Neural progenitor cell (in vitro differentiated cells): ENCODE data around the gene LAG3. TPM values are rescaled to one million over a fixed set of nuclear protein-coding genes. Genes with fewer than 3 reads are reported as not detected.

Source experiments
- DNase-seq: peaks from one replicate; pipeline ENCODE4 v3.0.0-alpha.2; 2016; ENCODE audit warnings: low spot score
- H2AFZ ChIP-seq: fragments of 200-600 bp; sonication (generic); replicated peaks from 2 replicates; pipeline ENCODE4 v1.6.1; 2016; ENCODE audit warnings: antibody characterized with exemption
- H3F3A ChIP-seq: fragments of 200-600 bp; sonication (generic); 2 replicates; pipeline ENCODE4 v1.6.1; 2016; ENCODE audit warnings: antibody characterized with exemption, low read depth
- H3K27ac ChIP-seq: fragments of 200-600 bp; sonication (generic); 2 replicates; pipeline ENCODE4 v1.5.1; 2016; ENCODE audit warnings: mild to moderate bottlenecking
- H3K27me3 ChIP-seq: fragments of 200-600 bp; sonication (generic); 2 replicates; pipeline ENCODE4 v1.6.1; 2016; ENCODE audit warnings: mild to moderate bottlenecking, moderate library complexity
- H3K36me3 ChIP-seq: fragments of 200-600 bp; sonication (generic); 2 replicates; pipeline ENCODE4 v1.5.1; 2016
- H3K4me1 ChIP-seq: fragments of 200-600 bp; sonication (generic); 2 replicates; pipeline ENCODE4 v1.6.1; 2016; ENCODE audit warnings: mixed run types
- H3K4me2 ChIP-seq: fragments of 200-600 bp; sonication (generic); 2 replicates; pipeline ENCODE4 v1.6.1; 2016
- H3K4me3 ChIP-seq: fragments of 200-600 bp; sonication (generic); 2 replicates; pipeline ENCODE4 v1.5.1; 2016
- H3K79me2 ChIP-seq: fragments of 200-600 bp; sonication (generic); 2 replicates; pipeline ENCODE4 v1.6.1; 2016; ENCODE audit warnings: low read depth
- H3K9ac ChIP-seq: fragments of 200-600 bp; sonication (generic); 2 replicates; pipeline ENCODE4 v1.6.1; 2016
- H3K9me3 ChIP-seq: fragments of 200-600 bp; sonication (generic); 2 replicates; pipeline ENCODE4 v1.5.1; 2016; ENCODE audit warnings: low read depth
- H4K20me1 ChIP-seq: fragments of 200-600 bp; sonication (generic); 2 replicates; pipeline ENCODE4 v1.6.1; 2016; ENCODE audit warnings: low read depth
- H3K27ac Mint-ChIP-seq: 3 replicates; pipeline ENCODE4 v1.8.0; 2021; ENCODE audit warnings: mixed read lengths
- H3K27me3 Mint-ChIP-seq: 2 replicates; pipeline ENCODE4 v1.8.0; 2022; ENCODE audit warnings: low read depth, mild to moderate bottlenecking, inconsistent platforms, moderate library complexity, mixed read lengths; ENCODE audit not compliant: insufficient read depth
- H3K36me3 Mint-ChIP-seq: 3 replicates; pipeline ENCODE4 v1.8.0; 2021; ENCODE audit warnings: mixed read lengths
- H3K4me1 Mint-ChIP-seq: 3 replicates; pipeline ENCODE4 v1.8.0; 2021; ENCODE audit warnings: mixed read lengths
- H3K4me3 Mint-ChIP-seq: 3 replicates; pipeline ENCODE4 v1.8.0; 2021; ENCODE audit warnings: mild to moderate bottlenecking, moderate library complexity, mixed read lengths
- H3K9me3 Mint-ChIP-seq: 3 replicates; pipeline ENCODE4 v1.8.0; 2020; ENCODE audit warnings: mixed read lengths
- EZH2 ChIP-seq: fragments of 200-600 bp; sonication (generic); IDR thresholded peaks from 2 replicates; pipeline ENCODE4 v1.6.1; 2017; ENCODE audit warnings: antibody characterized with exemption, mild to moderate bottlenecking, moderate library complexity
- EZH2phosphoT487 ChIP-seq: fragments of 200-600 bp; sonication (generic); IDR thresholded peaks from 2 replicates; pipeline ENCODE4 v1.6.1; 2017; ENCODE audit warnings: antibody characterized with exemption
- total RNA-seq: library from RNA; depleted of rRNA; stranded (reverse); fragments of >200 nt; gene quantifications from 2 replicates; pipeline ENCODE4 v1.2.3, GENCODE V29; 2015; ENCODE audit warnings: low replicate concordance
- TF ChIP-seq, protein P1 (sequence below): fragments of 200-600 bp; sonication (generic); IDR thresholded peaks from 2 replicates; pipeline ENCODE4 v1.5.1; 2017; ENCODE audit warnings: antibody characterized with exemption, mild to moderate bottlenecking

Gene LAG3
- total RNA-seq, 1 donor from 2014 or later, result 0.45 TPM

DNA sequence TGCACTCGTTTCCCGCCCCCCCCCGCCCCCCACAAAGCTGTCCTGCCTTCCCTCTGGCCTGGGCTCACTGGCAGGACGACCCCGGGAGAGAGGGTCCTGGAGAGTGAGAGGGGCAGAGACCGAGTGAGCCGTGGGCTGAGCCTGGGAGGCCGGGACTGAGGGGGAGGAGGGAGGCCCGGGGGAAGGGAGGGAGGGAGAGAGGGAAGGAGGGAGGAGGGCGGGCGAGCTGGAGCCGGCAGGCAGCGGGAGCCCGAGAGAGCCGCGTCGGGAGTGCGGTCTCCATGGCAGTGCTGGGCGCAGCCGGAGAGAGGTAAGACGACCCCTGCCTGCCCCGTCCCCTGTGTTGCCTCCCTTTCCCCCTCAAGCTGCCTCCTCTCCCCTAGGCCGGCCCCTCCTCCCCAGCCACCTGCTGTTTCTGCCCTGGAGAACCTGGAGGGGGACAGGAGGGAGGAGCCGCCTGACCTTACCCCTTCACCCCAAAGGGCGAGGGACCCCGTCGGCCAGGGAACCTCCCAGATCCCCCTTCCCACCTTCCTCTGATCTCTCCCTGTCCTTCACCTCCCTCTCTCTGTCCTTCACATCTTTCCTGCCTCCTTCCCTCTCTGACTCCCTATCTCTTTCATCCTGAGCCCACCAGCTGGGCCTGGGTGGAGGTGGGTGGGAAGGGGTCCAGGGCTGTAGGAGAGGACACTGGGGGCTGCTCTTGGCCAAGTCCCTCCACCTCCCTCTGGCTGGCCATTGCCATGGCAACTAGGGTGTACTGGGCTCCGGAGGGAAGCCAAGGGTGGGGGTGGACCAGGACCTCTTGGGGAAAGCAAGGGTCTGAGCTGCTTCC lies 49.5 kb downstream of the LAG3 start, which contains the start of gene GPR162:
GPR162 (plus strand) TSS at position 231 of the 835 bp plus-strand sequence. CDS start 2,078 bp downstream, outside the sequence.
- no peaks in the 10 kb centered on the region for H3K36me3 ChIP-seq
- peak within 1 kb of the TSS; percentile 89 for H3K4me2 ChIP-seq
- peak; percentile 92 for DNase-seq
- Mint-ChIP-seq H3K9me3 (no peaks in the 10 kb centered on the region), H3K36me3 (peaks cover 12% of the 10 kb centered on the region), H3K27me3 (peaks cover 15% of the 10 kb centered on the region), H3K4me3 (peak within 1 kb of the TSS; percentile 89), H3K27ac (peak within 1 kb of the TSS; percentile 99), H3K4me1 (peaks cover 81% of the 10 kb centered on the region)
- H3F3A ChIP-seq, result peaks cover 66% of the 10 kb centered on the region
- peak within 1 kb of the TSS; percentile 41 for H3K27ac ChIP-seq
- H3K4me3 ChIP-seq, result peak within 1 kb of the TSS; percentile 52
- no peaks in the 10 kb centered on the region for H3K27me3 ChIP-seq
- TF ChIP-seq EZH2phosphoT487 (no peak), EZH2 (no peak)
- TF ChIP-seq, protein P1, sequence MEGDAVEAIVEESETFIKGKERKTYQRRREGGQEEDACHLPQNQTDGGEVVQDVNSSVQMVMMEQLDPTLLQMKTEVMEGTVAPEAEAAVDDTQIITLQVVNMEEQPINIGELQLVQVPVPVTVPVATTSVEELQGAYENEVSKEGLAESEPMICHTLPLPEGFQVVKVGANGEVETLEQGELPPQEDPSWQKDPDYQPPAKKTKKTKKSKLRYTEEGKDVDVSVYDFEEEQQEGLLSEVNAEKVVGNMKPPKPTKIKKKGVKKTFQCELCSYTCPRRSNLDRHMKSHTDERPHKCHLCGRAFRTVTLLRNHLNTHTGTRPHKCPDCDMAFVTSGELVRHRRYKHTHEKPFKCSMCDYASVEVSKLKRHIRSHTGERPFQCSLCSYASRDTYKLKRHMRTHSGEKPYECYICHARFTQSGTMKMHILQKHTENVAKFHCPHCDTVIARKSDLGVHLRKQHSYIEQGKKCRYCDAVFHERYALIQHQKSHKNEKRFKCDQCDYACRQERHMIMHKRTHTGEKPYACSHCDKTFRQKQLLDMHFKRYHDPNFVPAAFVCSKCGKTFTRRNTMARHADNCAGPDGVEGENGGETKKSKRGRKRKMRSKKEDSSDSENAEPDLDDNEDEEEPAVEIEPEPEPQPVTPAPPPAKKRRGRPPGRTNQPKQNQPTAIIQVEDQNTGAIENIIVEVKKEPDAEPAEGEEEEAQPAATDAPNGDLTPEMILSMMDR, result no peak
- H3K4me1 ChIP-seq, result peaks cover 58% of the 10 kb centered on the region
- peak within 1 kb of the TSS; percentile 19 for H3K9ac ChIP-seq
- H2AFZ ChIP-seq, result no peak within 1 kb of the TSS
- no peaks in the 10 kb centered on the region for H3K9me3 ChIP-seq
- no peaks in the 10 kb centered on the region for H4K20me1 ChIP-seq
- H3K79me2 ChIP-seq, result no peaks in the 10 kb centered on the region

DNA sequence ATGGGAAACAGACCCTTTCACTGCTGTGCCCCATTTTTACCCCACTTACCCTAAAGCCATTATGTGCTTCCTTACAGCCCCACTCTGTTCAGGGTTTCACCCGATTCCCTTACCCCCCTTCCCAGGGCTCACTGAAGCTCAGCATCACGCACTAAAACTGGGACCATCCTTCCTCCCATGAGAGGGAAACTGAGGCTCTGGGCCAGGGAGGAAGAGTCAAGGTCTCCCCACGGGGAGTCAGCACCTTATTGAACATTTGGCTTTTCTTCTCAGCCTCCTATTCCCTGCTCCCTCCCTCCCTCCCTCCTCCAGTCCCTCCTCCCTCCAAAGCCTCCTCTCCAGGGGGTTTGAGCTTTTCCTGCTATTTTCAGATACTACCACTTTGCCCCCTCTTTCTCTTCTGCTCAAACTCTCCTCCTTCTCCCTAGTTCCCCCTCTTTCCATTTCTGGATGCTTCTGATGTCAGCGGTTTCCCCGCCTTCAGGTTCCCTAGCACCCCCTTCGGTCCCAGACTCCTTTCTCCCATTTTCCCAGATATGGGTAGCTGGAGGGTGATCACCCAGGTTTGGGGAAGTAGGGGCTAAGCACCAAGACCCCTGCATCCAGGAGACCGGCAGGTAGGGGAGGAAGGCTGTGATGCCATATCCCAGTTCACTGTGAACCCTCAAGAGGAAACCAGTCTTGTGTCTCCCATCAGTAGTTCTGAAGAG lies 50.3 kb downstream of the LAG3 start:
- peaks cover 85% of the 10 kb centered on the region for H3K4me1 Mint-ChIP-seq
- H3K4me1 ChIP-seq, result peaks cover 64% of the 10 kb centered on the region
- no peaks in the 10 kb centered on the region for H3K36me3 ChIP-seq
- no peak for DNase-seq
- peaks cover 69% of the 10 kb centered on the region for H3F3A ChIP-seq
- no peaks in the 10 kb centered on the region for H3K79me2 ChIP-seq
- peak overlapping the region; percentile 89 for H3K27ac Mint-ChIP-seq
- H3K27ac ChIP-seq, result no peak overlapping the region
- no peaks in the 10 kb centered on the region for H3K9me3 Mint-ChIP-seq
- no peaks in the 10 kb centered on the region for H3K27me3 ChIP-seq
- no peak overlapping the region for H2AFZ ChIP-seq
- H3K9ac ChIP-seq, result no peak overlapping the region
- H4K20me1 ChIP-seq, result no peaks in the 10 kb centered on the region
- H3K27me3 Mint-ChIP-seq, result peaks cover 15% of the 10 kb centered on the region
- TF ChIP-seq, protein P1, result no peak
- TF ChIP-seq EZH2phosphoT487, result no peak
- no peak for TF ChIP-seq EZH2
- H3K4me2 ChIP-seq, result peak overlapping the region; percentile 89
- peak overlapping the region; percentile 52 for H3K4me3 ChIP-seq
- peaks cover 12% of the 10 kb centered on the region for H3K36me3 Mint-ChIP-seq
- H3K9me3 ChIP-seq, result no peaks in the 10 kb centered on the region
- H3K4me3 Mint-ChIP-seq, result peak overlapping the region; percentile 89

DNA sequence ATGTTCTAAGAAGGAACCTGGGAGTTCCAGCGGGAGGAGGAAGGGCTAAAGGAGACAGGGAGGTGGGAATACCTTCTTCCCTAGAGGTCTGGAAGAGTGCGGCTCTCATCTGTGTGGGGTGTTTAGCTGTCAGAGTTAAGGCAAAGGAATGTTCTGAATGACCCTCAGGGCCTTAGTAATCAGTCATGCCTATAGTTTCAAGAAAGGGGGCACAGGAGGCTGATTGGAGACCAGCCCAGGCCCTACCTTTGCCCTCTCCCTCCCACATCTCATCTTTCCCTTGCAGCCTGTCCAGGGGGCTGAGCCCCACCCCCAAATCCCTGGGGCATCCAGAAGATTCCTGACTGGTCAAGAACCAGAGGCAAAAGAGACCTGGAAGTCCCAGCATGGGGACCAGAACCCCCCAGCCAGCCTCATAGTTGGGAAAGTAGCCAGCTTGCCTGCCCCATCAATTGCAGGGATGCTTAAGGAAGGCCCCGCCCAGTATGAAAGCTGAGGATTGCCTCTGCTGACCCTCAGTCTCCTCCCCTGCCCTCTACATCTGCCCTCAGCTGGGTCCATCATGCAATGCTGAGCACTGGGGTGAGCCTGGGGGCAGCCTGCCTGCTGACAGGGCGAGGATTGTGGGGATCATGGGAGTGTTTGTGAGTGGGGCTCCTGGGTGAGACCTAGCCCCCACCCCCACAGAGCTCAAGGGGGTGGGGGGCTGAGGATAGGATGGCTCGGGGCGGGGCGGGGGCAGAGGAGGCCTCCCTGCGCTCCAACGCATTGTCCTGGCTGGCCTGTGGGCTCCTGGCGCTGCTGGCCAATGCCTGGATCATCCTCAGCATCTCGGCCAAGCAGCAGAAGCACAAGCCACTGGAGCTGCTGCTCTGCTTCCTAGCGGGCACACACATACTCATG lies 51.1 kb downstream of the LAG3 start:
- H3K79me2 ChIP-seq, result peaks cover 6% of the 10 kb centered on the region
- H3F3A ChIP-seq, result peaks cover 69% of the 10 kb centered on the region
- no peaks in the 10 kb centered on the region for H4K20me1 ChIP-seq
- H3K27me3 ChIP-seq, result no peaks in the 10 kb centered on the region
- H3K4me2 ChIP-seq, result peak overlapping the region; percentile 89
- H3K4me1 ChIP-seq, result peaks cover 57% of the 10 kb centered on the region
- peak overlapping the region; percentile 35 for H3K27ac Mint-ChIP-seq
- H3K4me3 Mint-ChIP-seq, result peak overlapping the region; percentile 89
- no peak overlapping the region for H3K9ac ChIP-seq
- H3K36me3 Mint-ChIP-seq, result peaks cover 12% of the 10 kb centered on the region
- H3K27me3 Mint-ChIP-seq, result peaks cover 13% of the 10 kb centered on the region
- H3K36me3 ChIP-seq, result no peaks in the 10 kb centered on the region
- DNase-seq, result no peak
- peaks cover 80% of the 10 kb centered on the region for H3K4me1 Mint-ChIP-seq
- no peaks in the 10 kb centered on the region for H3K9me3 Mint-ChIP-seq
- H2AFZ ChIP-seq, result no peak overlapping the region
- no peak overlapping the region for H3K27ac ChIP-seq
- TF ChIP-seq EZH2 (no peak), EZH2phosphoT487 (no peak)
- TF ChIP-seq, protein P1, result no peak
- H3K4me3 ChIP-seq, result no peak overlapping the region
- H3K9me3 ChIP-seq, result no peaks in the 10 kb centered on the region
